HEK293 (cell line): ENCODE data around the gene TMPRSS11A.

Experiments
- CTCF ChIA-PET: fragments of 350-600 bp; formaldehyde crosslinking; extraction: SDS; loops from one replicate; lab custom pipeline; 2021; ENCODE audit warnings: antibody characterized with exemption; lab: Yijun Ruan, JAX
- POLR2A ChIA-PET: fragments of 300-600 bp; formaldehyde crosslinking; extraction: SDS; loops from one replicate; lab custom pipeline; 2020; ENCODE audit warnings: antibody characterized with exemption, inconsistent platforms; lab: Yijun Ruan, JAX
- H3K27ac ChIP-seq: fragments of 200-500 bp; sonication (Bioruptor generic); 2 replicates; pipeline ENCODE4 v1.5.1; 2014; ENCODE audit warnings: low read depth, low read length, control low read depth, inconsistent platforms; ENCODE audit errors: extremely low read depth
- H3K36me3 ChIP-seq, 2 experiments: fragments of 200-500 bp in 1 of 2; sonication (Bioruptor generic) in 1 of 2; 1 replicate in 1 of 2; 2 replicates in 1 of 2; pipeline ENCODE4 v1.5.1; 2014 to 2017; ENCODE audit warnings: inconsistent platforms in 2 of 2, low read length in 2 of 2; ENCODE audit not compliant: control insufficient read depth in 2 of 2, insufficient read depth in 1 of 2
- H3K4me1 ChIP-seq: fragments of 200-500 bp; sonication (Bioruptor generic); 2 replicates; pipeline ENCODE4 v1.5.1; 2014; ENCODE audit warnings: mild to moderate bottlenecking, low read length, inconsistent platforms; ENCODE audit not compliant: control insufficient read depth, insufficient read depth
- H3K4me3 ChIP-seq: 2 replicates; pipeline ENCODE4 v1.5.1; 2011; ENCODE audit warnings: low read depth, mild to moderate bottlenecking, control low read depth, low read length, moderate library complexity
- H3K9me3 ChIP-seq: fragments of 200-500 bp; sonication (Bioruptor generic); 2 replicates; pipeline ENCODE4 v1.5.1; 2014; ENCODE audit warnings: low read depth, low read length, inconsistent platforms; ENCODE audit not compliant: control insufficient read depth, insufficient read depth
- BCL11B ChIP-seq: fragments of 450-650 bp; formaldehyde crosslinking; IDR thresholded peaks from 2 replicates; pipeline ENCODE4 v1.5.1; 2016; ENCODE audit warnings: low read depth, missing biosample characterization, missing genetic modification characterization
- KLF1 ChIP-seq: fragments of 450-650 bp; formaldehyde crosslinking; IDR thresholded peaks from 2 replicates; pipeline ENCODE4 v1.5.1; 2016; ENCODE audit warnings: missing biosample characterization, missing genetic modification characterization
- KLF8 ChIP-seq: fragments of 450-650 bp; formaldehyde crosslinking; IDR thresholded peaks from 2 replicates; pipeline ENCODE4 v1.5.1; 2016; ENCODE audit warnings: missing biosample characterization, missing genetic modification characterization
- REPIN1 ChIP-seq: fragments of 450-650 bp; formaldehyde crosslinking; IDR thresholded peaks from 2 replicates; pipeline ENCODE4 v1.5.1; 2017; ENCODE audit warnings: missing biosample characterization, missing genetic modification characterization, low read depth
- SP7 ChIP-seq: fragments of 450-650 bp; formaldehyde crosslinking; IDR thresholded peaks from 2 replicates; pipeline ENCODE4 v1.5.1; 2016; ENCODE audit warnings: missing biosample characterization, missing genetic modification characterization
- YY1 ChIP-seq: fragments of 450-650 bp; formaldehyde crosslinking; IDR thresholded peaks from 2 replicates; pipeline ENCODE4 v1.5.1; 2018; ENCODE audit warnings: missing biosample characterization, missing genetic modification characterization
- YY2 ChIP-seq: fragments of 450-650 bp; formaldehyde crosslinking; IDR thresholded peaks from 2 replicates; pipeline ENCODE4 v1.5.1; 2016; ENCODE audit warnings: missing biosample characterization, missing genetic modification characterization
- ZBTB17 ChIP-seq: fragments of 450-650 bp; formaldehyde crosslinking; IDR thresholded peaks from 2 replicates; pipeline ENCODE4 v1.5.1; 2016; ENCODE audit warnings: missing biosample characterization, missing genetic modification characterization
- ZEB2 ChIP-seq: fragments of 450-650 bp; formaldehyde crosslinking; IDR thresholded peaks from 2 replicates; pipeline ENCODE4 v1.5.1; 2016; ENCODE audit warnings: missing biosample characterization, missing genetic modification characterization
- ZIC2 ChIP-seq: fragments of 450-650 bp; formaldehyde crosslinking; IDR thresholded peaks from 2 replicates; pipeline ENCODE4 v1.5.1; 2016; ENCODE audit warnings: missing biosample characterization, missing genetic modification characterization
- ZNF10 ChIP-seq: fragments of 450-650 bp; formaldehyde crosslinking; IDR thresholded peaks from 2 replicates; pipeline ENCODE4 v1.5.1; 2017; ENCODE audit warnings: missing biosample characterization, missing genetic modification characterization
- ZNF184 ChIP-seq: fragments of 450-650 bp; IDR thresholded peaks from 2 replicates; pipeline ENCODE4 v1.5.1; 2018; ENCODE audit warnings: missing biosample characterization, mild to moderate bottlenecking, missing genetic modification characterization
- ZNF24 ChIP-seq: fragments of 450-650 bp; formaldehyde crosslinking; IDR thresholded peaks from 2 replicates; pipeline ENCODE4 v1.5.1; 2016; ENCODE audit warnings: missing biosample characterization, missing genetic modification characterization
- ZNF274 ChIP-seq, 2 experiments: fragments of 200-500 bp in 1 of 2; fragments of 450-650 bp in 1 of 2; sonication (Bioruptor generic) in 1 of 2; formaldehyde crosslinking in 1 of 2; IDR thresholded peaks; 2 replicates each; pipeline versions ENCODE4 v1.5.1 to v1.6.1; 2014 to 2016; ENCODE audit warnings: borderline replicate concordance in 1 of 2, inconsistent platforms in 1 of 2, low read length in 1 of 2, missing biosample characterization in 1 of 2, missing genetic modification characterization in 1 of 2
- ZNF324 ChIP-seq: fragments of 450-650 bp; formaldehyde crosslinking; IDR thresholded peaks from 2 replicates; pipeline ENCODE4 v1.5.1; 2016; ENCODE audit warnings: missing biosample characterization, missing genetic modification characterization
- ZNF350 ChIP-seq: fragments of 450-650 bp; formaldehyde crosslinking; IDR thresholded peaks from 2 replicates; pipeline ENCODE4 v1.5.0; 2017; ENCODE audit warnings: missing biosample characterization, mild to moderate bottlenecking, missing genetic modification characterization
- ZNF416 ChIP-seq: fragments of 450-650 bp; formaldehyde crosslinking; IDR thresholded peaks from 2 replicates; pipeline ENCODE4 v1.5.1; 2016; ENCODE audit warnings: missing biosample characterization, missing genetic modification characterization
- ZNF426 ChIP-seq: fragments of 450-650 bp; formaldehyde crosslinking; IDR thresholded peaks from 2 replicates; pipeline ENCODE4 v1.5.1; 2017; ENCODE audit warnings: missing biosample characterization, missing genetic modification characterization, mild to moderate bottlenecking, inconsistent platforms, moderate library complexity
- ZNF529 ChIP-seq: fragments of 450-650 bp; formaldehyde crosslinking; IDR thresholded peaks from 2 replicates; pipeline ENCODE4 v1.5.1; 2017; ENCODE audit warnings: missing genetic modification characterization, missing biosample characterization; ENCODE audit not compliant: insufficient replicate concordance
- ZNF530 ChIP-seq: fragments of 450-650 bp; formaldehyde crosslinking; IDR thresholded peaks from 2 replicates; pipeline ENCODE4 v1.5.1; 2016; ENCODE audit warnings: low read depth, missing biosample characterization, missing genetic modification characterization
- ZNF585B ChIP-seq: fragments of 450-650 bp; formaldehyde crosslinking; IDR thresholded peaks from 2 replicates; pipeline ENCODE4 v1.5.1; 2016; ENCODE audit warnings: missing biosample characterization, missing genetic modification characterization
- ZNF596 ChIP-seq: fragments of 450-650 bp; IDR thresholded peaks from 2 replicates; pipeline ENCODE4 v1.5.0; 2018; ENCODE audit warnings: missing biosample characterization, mild to moderate bottlenecking, missing genetic modification characterization, moderate library complexity
- ZNF664 ChIP-seq: fragments of 450-650 bp; formaldehyde crosslinking; IDR thresholded peaks from 2 replicates; pipeline ENCODE4 v1.5.1; 2016; ENCODE audit warnings: missing biosample characterization, missing genetic modification characterization
- ZSCAN23 ChIP-seq: fragments of 450-650 bp; formaldehyde crosslinking; IDR thresholded peaks from 2 replicates; pipeline ENCODE4 v1.5.1; 2016; ENCODE audit warnings: missing biosample characterization, missing genetic modification characterization
- TF ChIP-seq, protein P1 (sequence below): fragments of 450-650 bp; formaldehyde crosslinking; IDR thresholded peaks from 2 replicates; pipeline ENCODE4; 2016; ENCODE audit warnings: missing biosample characterization, missing genetic modification characterization
- TF ChIP-seq, protein P2 (sequence below): fragments of 450-650 bp; formaldehyde crosslinking; IDR thresholded peaks from 2 replicates; pipeline ENCODE4 v1.5.1; 2016; ENCODE audit warnings: missing biosample characterization, missing genetic modification characterization
- TF ChIP-seq, protein P3 (sequence below): fragments of 450-650 bp; formaldehyde crosslinking; IDR thresholded peaks from 2 replicates; pipeline ENCODE4 v1.5.1; 2016; ENCODE audit warnings: missing biosample characterization, missing genetic modification characterization, borderline replicate concordance
- TF ChIP-seq, protein P4 (sequence below): sonication (generic); formaldehyde crosslinking; IDR thresholded peaks from 2 replicates; pipeline ENCODE4 v1.8.1; 2022; ENCODE audit warnings: mild to moderate bottlenecking, moderate library complexity, missing genetic modification reagents
- TF ChIP-seq, protein P5 (sequence below): fragments of 450-650 bp; formaldehyde crosslinking; IDR thresholded peaks from 2 replicates; pipeline ENCODE4 v1.5.1; 2017; ENCODE audit warnings: missing biosample characterization, missing genetic modification characterization

Gene TMPRSS11A

DNA sequence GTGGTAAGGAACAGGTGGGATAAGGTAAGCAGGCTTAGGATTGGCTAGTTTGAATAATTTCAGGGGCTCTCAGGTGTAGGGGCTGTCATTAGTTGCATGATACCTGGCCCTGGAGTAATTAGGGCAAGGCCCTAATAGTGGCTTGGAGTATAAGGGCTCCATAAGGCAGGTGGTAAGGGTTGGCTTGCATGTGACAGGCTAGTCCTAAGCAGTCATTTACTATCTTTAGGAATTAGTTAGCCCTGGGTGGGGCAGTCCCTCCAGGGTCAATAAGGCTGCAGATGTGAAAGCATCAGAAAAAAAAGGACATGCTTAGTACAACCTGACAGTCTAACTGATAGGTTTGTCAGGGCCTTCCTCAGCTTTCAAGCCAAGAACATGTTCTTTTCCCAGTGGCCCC is 71.6 kb downstream of the TMPRSS11A start:
- Histone ChIP-seq H3K27ac (no peak overlapping the region), H3K36me3 (no peaks in the 10 kb centered on the region), H3K4me3 (no peak overlapping the region), H3K4me1 (no peaks in the 10 kb centered on the region), H3K9me3 (no peaks in the 10 kb centered on the region)
- CTCF ChIA-PET, result no interaction called here
- POLR2A ChIA-PET, result no interaction called here
- TF ChIP-seq SP7, result no peak
- TF ChIP-seq, protein P1, sequence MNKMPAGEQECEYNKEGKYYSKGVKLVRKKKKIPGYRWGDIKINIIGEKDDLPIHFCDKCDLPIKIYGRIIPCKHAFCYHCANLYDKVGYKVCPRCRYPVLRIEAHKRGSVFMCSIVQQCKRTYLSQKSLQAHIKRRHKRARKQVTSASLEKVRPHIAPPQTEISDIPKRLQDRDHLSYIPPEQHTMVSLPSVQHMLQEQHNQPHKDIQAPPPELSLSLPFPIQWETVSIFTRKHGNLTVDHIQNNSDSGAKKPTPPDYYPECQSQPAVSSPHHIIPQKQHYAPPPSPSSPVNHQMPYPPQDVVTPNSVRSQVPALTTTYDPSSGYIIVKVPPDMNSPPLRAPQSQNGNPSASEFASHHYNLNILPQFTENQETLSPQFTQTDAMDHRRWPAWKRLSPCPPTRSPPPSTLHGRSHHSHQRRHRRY (tag by site-specific recombination), result no peak
- TF ChIP-seq ZNF324, result no peak
- no peak for TF ChIP-seq KLF1 (tag by site-specific recombination)
- no peak for TF ChIP-seq ZEB2 (tag by site-specific recombination)
- TF ChIP-seq KLF8, result no peak
- no peak for TF ChIP-seq ZNF596
- no peak for TF ChIP-seq ZNF530 (tag by site-specific recombination)
- TF ChIP-seq YY1, result no peak
- no peak for TF ChIP-seq YY2 (tag by site-specific recombination)
- no peak for TF ChIP-seq REPIN1
- TF ChIP-seq ZNF529 (tag by site-specific recombination), result no peak
- no peak for TF ChIP-seq ZNF184 (tag by site-specific recombination)
- TF ChIP-seq ZBTB17, result no peak
- TF ChIP-seq ZNF274 (IDR thresholded peaks at IDR 0.05; ENCODE audit: low read length), result no peak
- TF ChIP-seq ZNF274 (tag by site-specific recombination; IDR thresholded peaks at IDR 0.05; ENCODE audit: borderline replicate concordance), result no peak
- TF ChIP-seq, protein P2, sequence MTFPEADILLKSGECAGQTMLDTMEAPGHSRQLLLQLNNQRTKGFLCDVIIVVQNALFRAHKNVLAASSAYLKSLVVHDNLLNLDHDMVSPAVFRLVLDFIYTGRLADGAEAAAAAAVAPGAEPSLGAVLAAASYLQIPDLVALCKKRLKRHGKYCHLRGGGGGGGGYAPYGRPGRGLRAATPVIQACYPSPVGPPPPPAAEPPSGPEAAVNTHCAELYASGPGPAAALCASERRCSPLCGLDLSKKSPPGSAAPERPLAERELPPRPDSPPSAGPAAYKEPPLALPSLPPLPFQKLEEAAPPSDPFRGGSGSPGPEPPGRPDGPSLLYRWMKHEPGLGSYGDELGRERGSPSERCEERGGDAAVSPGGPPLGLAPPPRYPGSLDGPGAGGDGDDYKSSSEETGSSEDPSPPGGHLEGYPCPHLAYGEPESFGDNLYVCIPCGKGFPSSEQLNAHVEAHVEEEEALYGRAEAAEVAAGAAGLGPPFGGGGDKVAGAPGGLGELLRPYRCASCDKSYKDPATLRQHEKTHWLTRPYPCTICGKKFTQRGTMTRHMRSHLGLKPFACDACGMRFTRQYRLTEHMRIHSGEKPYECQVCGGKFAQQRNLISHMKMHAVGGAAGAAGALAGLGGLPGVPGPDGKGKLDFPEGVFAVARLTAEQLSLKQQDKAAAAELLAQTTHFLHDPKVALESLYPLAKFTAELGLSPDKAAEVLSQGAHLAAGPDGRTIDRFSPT (tag by site-specific recombination), result no peak
- no peak for TF ChIP-seq ZSCAN23 (tag by site-specific recombination)
- TF ChIP-seq ZNF664 (tag by site-specific recombination), result no peak
- TF ChIP-seq, protein P3, sequence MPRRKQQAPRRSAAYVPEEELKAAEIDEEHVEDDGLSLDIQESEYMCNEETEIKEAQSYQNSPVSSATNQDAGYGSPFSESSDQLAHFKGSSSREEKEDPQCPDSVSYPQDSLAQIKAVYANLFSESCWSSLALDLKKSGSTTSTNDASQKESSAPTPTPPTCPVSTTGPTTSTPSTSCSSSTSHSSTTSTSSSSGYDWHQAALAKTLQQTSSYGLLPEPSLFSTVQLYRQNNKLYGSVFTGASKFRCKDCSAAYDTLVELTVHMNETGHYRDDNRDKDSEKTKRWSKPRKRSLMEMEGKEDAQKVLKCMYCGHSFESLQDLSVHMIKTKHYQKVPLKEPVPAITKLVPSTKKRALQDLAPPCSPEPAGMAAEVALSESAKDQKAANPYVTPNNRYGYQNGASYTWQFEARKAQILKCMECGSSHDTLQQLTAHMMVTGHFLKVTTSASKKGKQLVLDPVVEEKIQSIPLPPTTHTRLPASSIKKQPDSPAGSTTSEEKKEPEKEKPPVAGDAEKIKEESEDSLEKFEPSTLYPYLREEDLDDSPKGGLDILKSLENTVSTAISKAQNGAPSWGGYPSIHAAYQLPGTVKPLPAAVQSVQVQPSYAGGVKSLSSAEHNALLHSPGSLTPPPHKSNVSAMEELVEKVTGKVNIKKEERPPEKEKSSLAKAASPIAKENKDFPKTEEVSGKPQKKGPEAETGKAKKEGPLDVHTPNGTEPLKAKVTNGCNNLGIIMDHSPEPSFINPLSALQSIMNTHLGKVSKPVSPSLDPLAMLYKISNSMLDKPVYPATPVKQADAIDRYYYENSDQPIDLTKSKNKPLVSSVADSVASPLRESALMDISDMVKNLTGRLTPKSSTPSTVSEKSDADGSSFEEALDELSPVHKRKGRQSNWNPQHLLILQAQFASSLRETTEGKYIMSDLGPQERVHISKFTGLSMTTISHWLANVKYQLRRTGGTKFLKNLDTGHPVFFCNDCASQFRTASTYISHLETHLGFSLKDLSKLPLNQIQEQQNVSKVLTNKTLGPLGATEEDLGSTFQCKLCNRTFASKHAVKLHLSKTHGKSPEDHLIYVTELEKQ (tag by site-specific recombination), result no peak
- no peak for TF ChIP-seq ZNF350 (tag by site-specific recombination)

DNA sequence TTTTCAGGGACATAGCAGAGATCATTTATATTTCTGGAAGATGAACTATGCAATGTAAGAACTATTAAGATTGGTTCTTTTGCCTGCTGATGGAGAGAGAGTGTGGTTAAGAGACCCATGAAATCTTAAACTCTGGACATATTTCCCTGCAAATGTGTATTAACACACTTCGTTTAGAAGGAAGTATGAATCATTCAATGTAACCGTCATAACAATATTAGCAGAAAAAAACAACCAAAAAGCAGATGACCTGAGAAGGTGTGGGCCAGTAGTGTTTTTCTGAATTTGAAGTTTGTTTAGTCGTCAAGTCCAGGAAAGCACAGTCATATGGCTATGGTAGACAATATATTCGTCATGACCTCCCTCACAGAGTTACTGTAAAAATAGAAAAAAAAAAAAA is 77.0 kb downstream of the TMPRSS11A start:
- ChIA-PET POLR2A (no interaction called here), CTCF (no interaction called here)
- H3K27ac ChIP-seq, result no peak overlapping the region
- TF ChIP-seq BCL11B (no peak), ZIC2 (tag by site-specific recombination) (no peak), ZNF585B (no peak), ZNF664 (tag by site-specific recombination) (no peak), ZNF426 (no peak), ZNF416 (no peak), ZNF24 (tag by site-specific recombination) (no peak), ZNF10 (tag by site-specific recombination) (no peak)
- TF ChIP-seq, protein P4, sequence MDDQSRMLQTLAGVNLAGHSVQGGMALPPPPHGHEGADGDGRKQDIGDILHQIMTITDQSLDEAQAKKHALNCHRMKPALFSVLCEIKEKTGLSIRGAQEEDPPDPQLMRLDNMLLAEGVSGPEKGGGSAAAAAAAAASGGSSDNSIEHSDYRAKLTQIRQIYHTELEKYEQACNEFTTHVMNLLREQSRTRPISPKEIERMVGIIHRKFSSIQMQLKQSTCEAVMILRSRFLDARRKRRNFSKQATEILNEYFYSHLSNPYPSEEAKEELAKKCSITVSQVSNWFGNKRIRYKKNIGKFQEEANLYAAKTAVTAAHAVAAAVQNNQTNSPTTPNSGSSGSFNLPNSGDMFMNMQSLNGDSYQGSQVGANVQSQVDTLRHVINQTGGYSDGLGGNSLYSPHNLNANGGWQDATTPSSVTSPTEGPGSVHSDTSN (CRISPR knock-in tag), result no peak
- TF ChIP-seq, protein P5, sequence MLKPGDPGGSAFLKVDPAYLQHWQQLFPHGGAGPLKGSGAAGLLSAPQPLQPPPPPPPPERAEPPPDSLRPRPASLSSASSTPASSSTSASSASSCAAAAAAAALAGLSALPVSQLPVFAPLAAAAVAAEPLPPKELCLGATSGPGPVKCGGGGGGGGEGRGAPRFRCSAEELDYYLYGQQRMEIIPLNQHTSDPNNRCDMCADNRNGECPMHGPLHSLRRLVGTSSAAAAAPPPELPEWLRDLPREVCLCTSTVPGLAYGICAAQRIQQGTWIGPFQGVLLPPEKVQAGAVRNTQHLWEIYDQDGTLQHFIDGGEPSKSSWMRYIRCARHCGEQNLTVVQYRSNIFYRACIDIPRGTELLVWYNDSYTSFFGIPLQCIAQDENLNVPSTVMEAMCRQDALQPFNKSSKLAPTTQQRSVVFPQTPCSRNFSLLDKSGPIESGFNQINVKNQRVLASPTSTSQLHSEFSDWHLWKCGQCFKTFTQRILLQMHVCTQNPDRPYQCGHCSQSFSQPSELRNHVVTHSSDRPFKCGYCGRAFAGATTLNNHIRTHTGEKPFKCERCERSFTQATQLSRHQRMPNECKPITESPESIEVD (tag by site-specific recombination), result no peak

More for the DNA sequence above, 77.0 kb downstream of the TMPRSS11A start:
- H3K4me3 ChIP-seq, result no peak overlapping the region
- H3K9me3 ChIP-seq, result no peaks in the 10 kb centered on the region
- no peaks in the 10 kb centered on the region for H3K4me1 ChIP-seq
- H3K36me3 ChIP-seq, result no peaks in the 10 kb centered on the region
